Neural progenitor cell (in vitro differentiated cells): ENCODE results near the gene ANKRD23.

Experiments
- CTCF ChIP-seq: fragments of 200-600 bp; sonication (generic); IDR thresholded peaks from 2 replicates; pipeline ENCODE4 v1.5.1; 2017; ENCODE audit warnings: antibody characterized with exemption, mild to moderate bottlenecking
- EZH2phosphoT487 ChIP-seq: fragments of 200-600 bp; sonication (generic); IDR thresholded peaks from 2 replicates; pipeline ENCODE4 v1.6.1; 2017; ENCODE audit warnings: antibody characterized with exemption

- TF ChIP-seq CTCF (no peak), EZH2phosphoT487 (no peak)
These were observed 38.8 kb downstream of the ANKRD23 start for GRCh38 chr2:96804986-96805385.
